Transverse colon (tissue), 3 donors: ENCODE results near the gene PPP1R14B.

Experiments used
- POLR2A ChIP-seq: fragments of 450-650 bp; IDR thresholded peaks from one replicate; pipeline ENCODE4 v1.6.1; 2016; ENCODE audit warnings: antibody characterized with exemption, mild to moderate bottlenecking, moderate library complexity
- TF ChIP-seq, protein P1 (sequence below), 5 experiments: fragments of 200-600 bp in 3 of 5; fragments of 450-650 bp in 2 of 5; sonication (generic) in 3 of 5; IDR thresholded peaks; 1 replicate in 2 of 5; 2 replicates in 3 of 5; pipeline ENCODE4 v1.5.1; 2016 to 2017; ENCODE audit warnings: antibody characterized with exemption in 5 of 5, inconsistent platforms in 3 of 5, mild to moderate bottlenecking in 2 of 5, moderate library complexity in 1 of 5

DNA sequence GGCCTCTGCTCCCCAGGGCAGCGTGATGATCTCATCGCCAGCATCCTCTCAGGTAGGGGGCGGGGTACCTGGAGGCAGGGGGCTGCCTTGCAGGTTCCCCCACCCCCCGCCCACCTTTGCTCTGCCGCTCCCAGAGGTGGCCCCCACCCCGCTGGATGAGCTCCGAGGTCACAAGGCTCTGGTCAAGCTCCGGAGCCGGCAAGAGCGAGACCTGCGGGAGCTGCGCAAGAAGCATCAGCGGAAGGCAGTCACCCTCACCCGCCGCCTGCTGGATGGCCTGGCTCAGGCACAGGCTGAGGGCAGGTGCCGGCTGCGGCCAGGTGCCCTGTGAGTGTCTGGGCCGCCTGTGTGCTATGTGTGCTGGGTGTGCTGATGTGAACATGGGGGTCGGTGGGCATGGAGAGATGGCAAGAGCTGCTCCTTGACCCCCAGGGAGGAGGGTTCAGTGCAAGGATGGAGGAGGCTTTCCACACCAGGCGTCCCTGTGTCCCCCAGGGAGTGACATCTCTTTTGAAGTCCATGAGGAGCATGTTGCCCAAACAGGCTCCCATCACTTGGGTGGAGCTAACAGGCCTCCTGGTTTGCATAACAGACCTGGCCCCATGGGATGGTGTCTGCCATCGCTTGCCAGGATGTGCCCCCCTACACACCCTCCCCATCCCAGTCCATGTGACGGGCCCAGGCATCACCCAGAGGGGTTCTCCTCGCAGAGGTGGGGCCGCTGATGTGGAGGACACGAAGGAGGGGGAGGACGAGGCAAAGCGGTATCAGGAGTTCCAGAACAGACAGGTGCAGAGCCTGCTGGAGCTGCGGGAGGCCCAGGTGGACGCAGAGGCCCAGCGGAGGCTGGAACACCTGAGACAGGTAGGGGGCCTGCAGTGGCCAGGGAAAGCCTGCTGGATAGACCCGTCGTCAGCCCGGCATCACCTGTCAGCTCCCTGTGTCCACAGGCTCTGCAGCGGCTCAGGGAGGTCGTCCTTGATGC lies 18.7 kb upstream of the PPP1R14B start:
- TF ChIP-seq, protein P1, sequence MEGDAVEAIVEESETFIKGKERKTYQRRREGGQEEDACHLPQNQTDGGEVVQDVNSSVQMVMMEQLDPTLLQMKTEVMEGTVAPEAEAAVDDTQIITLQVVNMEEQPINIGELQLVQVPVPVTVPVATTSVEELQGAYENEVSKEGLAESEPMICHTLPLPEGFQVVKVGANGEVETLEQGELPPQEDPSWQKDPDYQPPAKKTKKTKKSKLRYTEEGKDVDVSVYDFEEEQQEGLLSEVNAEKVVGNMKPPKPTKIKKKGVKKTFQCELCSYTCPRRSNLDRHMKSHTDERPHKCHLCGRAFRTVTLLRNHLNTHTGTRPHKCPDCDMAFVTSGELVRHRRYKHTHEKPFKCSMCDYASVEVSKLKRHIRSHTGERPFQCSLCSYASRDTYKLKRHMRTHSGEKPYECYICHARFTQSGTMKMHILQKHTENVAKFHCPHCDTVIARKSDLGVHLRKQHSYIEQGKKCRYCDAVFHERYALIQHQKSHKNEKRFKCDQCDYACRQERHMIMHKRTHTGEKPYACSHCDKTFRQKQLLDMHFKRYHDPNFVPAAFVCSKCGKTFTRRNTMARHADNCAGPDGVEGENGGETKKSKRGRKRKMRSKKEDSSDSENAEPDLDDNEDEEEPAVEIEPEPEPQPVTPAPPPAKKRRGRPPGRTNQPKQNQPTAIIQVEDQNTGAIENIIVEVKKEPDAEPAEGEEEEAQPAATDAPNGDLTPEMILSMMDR (IDR thresholded peaks at IDR 0.05), result no peak
- TF ChIP-seq POLR2A, result no peak
